Measurements from ENCODE around the gene COPS8.

COPS8 gene

GRCh38 chr2:237128026-237128703 lies 42.5 kb downstream of the COPS8 start:
- peak; percentile 95 for ATAC-seq
- H3K4me1 Mint-ChIP-seq = no peaks in the 10 kb centered on the region
- peak; percentile 59 for DNase-seq
- H3K36me3 Mint-ChIP-seq (ENCODE audit: low read depth) = no peaks in the 10 kb centered on the region
- H3K4me3 Mint-ChIP-seq = no peak overlapping the region
- peaks cover 3% of the 10 kb centered on the region for H3K27me3 Mint-ChIP-seq
- H3K27ac Mint-ChIP-seq = no peak overlapping the region
- H3K9me3 Mint-ChIP-seq = no peaks in the 10 kb centered on the region

- H3K4me1 Mint-ChIP-seq = no peaks in the 10 kb centered on the region
- no peak overlapping the region for H3K27ac Mint-ChIP-seq
- H3K4me3 Mint-ChIP-seq = no peak overlapping the region
- H3K9me3 Mint-ChIP-seq = no peaks in the 10 kb centered on the region
- no peak for ATAC-seq
- DNase-seq = no peak
- peaks cover 3% of the 10 kb centered on the region for H3K27me3 Mint-ChIP-seq
- H3K36me3 Mint-ChIP-seq (ENCODE audit: low read depth) = no peaks in the 10 kb centered on the region
Measured at GRCh38 chr2:237128845-237129592, 43.3 kb downstream of the COPS8 start.

GRCh38 chr2:237129625-237130263 lies 44.1 kb downstream of the COPS8 start:
- H3K27me3 Mint-ChIP-seq = peaks cover 3% of the 10 kb centered on the region
- no peaks in the 10 kb centered on the region for H3K36me3 Mint-ChIP-seq (ENCODE audit: low read depth)
- no peak overlapping the region for H3K27ac Mint-ChIP-seq
- no peak for ATAC-seq
- H3K4me3 Mint-ChIP-seq = no peak overlapping the region
- no peaks in the 10 kb centered on the region for H3K9me3 Mint-ChIP-seq
- H3K4me1 Mint-ChIP-seq = no peaks in the 10 kb centered on the region
- DNase-seq = no peak

GRCh38 chr2:237130562-237131421 lies 45.1 kb downstream of the COPS8 start:
- H3K27me3 Mint-ChIP-seq = peaks cover 3% of the 10 kb centered on the region
- H3K27ac Mint-ChIP-seq = no peak overlapping the region
- no peaks in the 10 kb centered on the region for H3K36me3 Mint-ChIP-seq (ENCODE audit: low read depth)
- DNase-seq = no peak
- no peak for ATAC-seq
- no peaks in the 10 kb centered on the region for H3K9me3 Mint-ChIP-seq
- H3K4me1 Mint-ChIP-seq = no peaks in the 10 kb centered on the region
- no peak overlapping the region for H3K4me3 Mint-ChIP-seq

- H3K4me3 Mint-ChIP-seq = no peak overlapping the region
- ATAC-seq = no peak
- no peaks in the 10 kb centered on the region for H3K36me3 Mint-ChIP-seq (ENCODE audit: low read depth)
- no peaks in the 10 kb centered on the region for H3K4me1 Mint-ChIP-seq
- H3K27ac Mint-ChIP-seq = no peak overlapping the region
- DNase-seq = no peak
- no peaks in the 10 kb centered on the region for H3K9me3 Mint-ChIP-seq
- peaks cover 3% of the 10 kb centered on the region for H3K27me3 Mint-ChIP-seq
Measured at GRCh38 chr2:237131749-237132533, 46.3 kb downstream of the COPS8 start.

- H3K27ac Mint-ChIP-seq = no peak overlapping the region
- no peak for ATAC-seq
- DNase-seq = no peak
- no peak overlapping the region for H3K4me3 Mint-ChIP-seq
- H3K27me3 Mint-ChIP-seq = peaks cover 3% of the 10 kb centered on the region
- H3K9me3 Mint-ChIP-seq = no peaks in the 10 kb centered on the region
- no peaks in the 10 kb centered on the region for H3K4me1 Mint-ChIP-seq
- H3K36me3 Mint-ChIP-seq (ENCODE audit: low read depth) = no peaks in the 10 kb centered on the region
Measured at GRCh38 chr2:237132799-237133198, 47.1 kb downstream of the COPS8 start.

GRCh38 chr2:237134321-237135230 lies 48.9 kb downstream of the COPS8 start:
- no peaks in the 10 kb centered on the region for H3K9me3 Mint-ChIP-seq
- DNase-seq (no peak), ATAC-seq (no peak)
- no peaks in the 10 kb centered on the region for H3K4me1 Mint-ChIP-seq
- no peak overlapping the region for H3K4me3 Mint-ChIP-seq
- no peaks in the 10 kb centered on the region for H3K36me3 Mint-ChIP-seq (ENCODE audit: low read depth)
- no peak overlapping the region for H3K27ac Mint-ChIP-seq
- H3K27me3 Mint-ChIP-seq = peaks cover 3% of the 10 kb centered on the region

- no peak for DNase-seq
- H3K9me3 Mint-ChIP-seq = no peaks in the 10 kb centered on the region
- H3K4me3 Mint-ChIP-seq = no peak overlapping the region
- no peak for ATAC-seq
- peaks cover 5% of the 10 kb centered on the region for H3K4me1 Mint-ChIP-seq
- no peaks in the 10 kb centered on the region for H3K36me3 Mint-ChIP-seq (ENCODE audit: low read depth)
- no peak overlapping the region for H3K27ac Mint-ChIP-seq
- peaks cover 3% of the 10 kb centered on the region for H3K27me3 Mint-ChIP-seq
Measured at GRCh38 chr2:237136824-237137223, 51.1 kb downstream of the COPS8 start.

- Mint-ChIP-seq H3K9me3 (no peaks in the 10 kb centered on the region), H3K27me3 (peaks cover 2% of the 10 kb centered on the region), H3K4me1 (peaks cover 8% of the 10 kb centered on the region), H3K36me3 (ENCODE audit: low read depth) (no peaks in the 10 kb centered on the region), H3K27ac (no peak overlapping the region), H3K4me3 (no peak overlapping the region)
- no peak for ATAC-seq
- no peak for DNase-seq
Measured at GRCh38 chr2:237137626-237138323, 52.1 kb downstream of the COPS8 start.

- no peak for DNase-seq
- Mint-ChIP-seq H3K4me3 (no peak overlapping the region), H3K27ac (no peak overlapping the region), H3K4me1 (peaks cover 8% of the 10 kb centered on the region), H3K9me3 (peaks cover under 1% of the 10 kb centered on the region), H3K27me3 (peaks cover 1% of the 10 kb centered on the region), H3K36me3 (ENCODE audit: low read depth) (peaks cover 1% of the 10 kb centered on the region)
- no peak for ATAC-seq
Measured at GRCh38 chr2:237139123-237139675, 53.5 kb downstream of the COPS8 start.

GRCh38 chr2:237140689-237141285 lies 55.1 kb downstream of the COPS8 start:
- no peak for ATAC-seq
- H3K9me3 Mint-ChIP-seq = peaks cover 6% of the 10 kb centered on the region
- no peak overlapping the region for H3K27ac Mint-ChIP-seq
- DNase-seq = no peak
- H3K27me3 Mint-ChIP-seq = peaks cover 4% of the 10 kb centered on the region
- no peak overlapping the region for H3K4me3 Mint-ChIP-seq
- peaks cover 4% of the 10 kb centered on the region for H3K36me3 Mint-ChIP-seq (ENCODE audit: low read depth)
- peaks cover 8% of the 10 kb centered on the region for H3K4me1 Mint-ChIP-seq

- Mint-ChIP-seq H3K4me3 (no peak overlapping the region), H3K4me1 (peaks cover 8% of the 10 kb centered on the region), H3K27ac (no peak overlapping the region), H3K36me3 (ENCODE audit: low read depth) (peaks cover 12% of the 10 kb centered on the region), H3K27me3 (peaks cover 4% of the 10 kb centered on the region), H3K9me3 (peaks cover 14% of the 10 kb centered on the region)
- ATAC-seq = peak; percentile 57
- no peak for DNase-seq
Measured at GRCh38 chr2:237141571-237142051, 55.9 kb downstream of the COPS8 start.
